SK-N-SH (cell line): ENCODE data around the gene PITPNB. TPM values are rescaled to one million over a fixed set of nuclear protein-coding genes. Genes with fewer than 3 reads are reported as not detected.

Experiments
- CTCF ChIA-PET: fragments of 300-600, 350-600 bp; formaldehyde crosslinking; extraction: SDS; loops from one replicate; lab custom pipeline; 2021; lab: Yijun Ruan, JAX
- POLR2A ChIA-PET: fragments of 350-600 bp; sonication (Branson Sonifier 250); formaldehyde crosslinking; extraction: SDS; loops from one replicate; lab custom pipeline; 2020; ENCODE audit warnings: antibody characterized with exemption, inconsistent platforms; lab: Yijun Ruan, JAX
- DNase-seq: peaks from one replicate; pipeline ENCODE4 v3.0.0; 2012
- H2AFZ ChIP-seq: fragments of 200-600 bp; sonication (generic); 2 replicates; pipeline ENCODE4 v1.8.1; 2016; ENCODE audit warnings: antibody characterized with exemption, mild to moderate bottlenecking, low read depth
- H3F3A ChIP-seq: fragments of 200-600 bp; sonication (generic); replicated peaks from 2 replicates; pipeline ENCODE3; 2016; ENCODE audit warnings: antibody characterized with exemption, mild to moderate bottlenecking; ENCODE audit not compliant: insufficient read depth
- H3K27ac ChIP-seq, 2 experiments: fragments of 200-500 bp in 1 of 2; fragments of 200-600 bp in 1 of 2; sonication (Bioruptor generic) in 1 of 2; sonication (generic), shearing (Covaris generic) in 1 of 2; 2 replicates each; pipeline versions ENCODE4 v1.5.1 to v1.6.1; 2014 to 2016; ENCODE audit warnings: low read depth in 2 of 2, inconsistent platforms in 1 of 2, low read length in 1 of 2, mild to moderate bottlenecking in 1 of 2, mixed read lengths in 1 of 2
- H3K27me3 ChIP-seq: fragments of 200-600 bp; sonication (generic), shearing (Covaris generic); 2 replicates; pipeline ENCODE4 v1.6.1; 2016; ENCODE audit warnings: mixed run types; ENCODE audit not compliant: insufficient read depth
- H3K36me3 ChIP-seq, 2 experiments: fragments of 200-500 bp in 1 of 2; fragments of 200-600 bp in 1 of 2; sonication (Bioruptor generic) in 1 of 2; sonication (generic) in 1 of 2; replicated peaks in 1 of 2; 2 replicates each; pipeline versions ENCODE3 to v1.5.1; 2014 to 2016; ENCODE audit warnings: low read length in 1 of 2, mild to moderate bottlenecking in 1 of 2; ENCODE audit not compliant: insufficient read depth in 2 of 2, control insufficient read depth in 1 of 2
- H3K4me1 ChIP-seq, 2 experiments: fragments of 200-500 bp in 1 of 2; fragments of 200-600 bp in 1 of 2; sonication (Bioruptor generic) in 1 of 2; sonication (generic), shearing (Covaris generic) in 1 of 2; 2 replicates each; pipeline versions ENCODE4 v1.5.1 to v1.6.1; 2014 to 2016; ENCODE audit warnings: low read depth in 1 of 2, low read length in 1 of 2, mixed run types in 1 of 2; ENCODE audit not compliant: insufficient read depth in 2 of 2, control insufficient read depth in 1 of 2
- H3K4me2 ChIP-seq: fragments of 200-600 bp; sonication (generic), shearing (Covaris generic); 2 replicates; pipeline ENCODE4 v1.6.1; 2017; ENCODE audit warnings: mixed run types
- H3K4me3 ChIP-seq, 2 experiments: fragments of 200-500 bp in 1 of 2; fragments of 200-600 bp in 1 of 2; sonication (Bioruptor generic) in 1 of 2; sonication (generic), shearing (Covaris generic) in 1 of 2; 2 replicates each; pipeline versions ENCODE4 v1.5.1 to v1.8.1; 2014 to 2016; ENCODE audit warnings: low read depth in 2 of 2, inconsistent platforms in 1 of 2, low read length in 1 of 2, mild to moderate bottlenecking in 1 of 2, mixed read lengths in 1 of 2, moderate library complexity in 1 of 2
- H3K79me2 ChIP-seq: fragments of 200-600 bp; sonication (generic); 2 replicates; pipeline ENCODE4 v1.8.1; 2017; ENCODE audit warnings: mild to moderate bottlenecking; ENCODE audit not compliant: insufficient read depth
- H3K9ac ChIP-seq: fragments of 200-600 bp; sonication (generic); 2 replicates; pipeline ENCODE4 v1.6.1; 2017; ENCODE audit warnings: mixed run types
- H3K9me2 ChIP-seq: fragments of 200-600 bp; sonication (generic); 2 replicates; pipeline ENCODE4 v1.6.1; 2017; ENCODE audit warnings: mixed run types
- H3K9me3 ChIP-seq: fragments of 200-600 bp; sonication (generic); 2 replicates; pipeline ENCODE4 v1.6.1; 2017; ENCODE audit warnings: mixed run types, mild to moderate bottlenecking, moderate library complexity
- H4K20me1 ChIP-seq: fragments of 200-600 bp; sonication (generic); 2 replicates; pipeline ENCODE4 v1.6.1; 2017; ENCODE audit warnings: mild to moderate bottlenecking, mixed run types; ENCODE audit not compliant: insufficient read depth
- CHD2 ChIP-seq: fragments of 150-350 bp; IDR thresholded peaks from 2 replicates; pipeline ENCODE4 v1.6.1; 2018; ENCODE audit warnings: low read length; ENCODE audit not compliant: partially characterized antibody
- EP300 ChIP-seq, 2 experiments: IDR thresholded peaks; 2 replicates each; pipeline versions ENCODE4 v1.4.0 to v1.6.1; 2012; ENCODE audit warnings: borderline replicate concordance in 1 of 2, low read depth in 1 of 2, low read length in 1 of 2
- FOXJ3 ChIP-seq: sonication (generic); formaldehyde crosslinking; IDR thresholded peaks from 2 replicates; pipeline ENCODE4 v1.5.1; 2020; ENCODE audit warnings: mild to moderate bottlenecking, missing genetic modification reagents
- GABPA ChIP-seq: IDR thresholded peaks from 2 replicates; pipeline ENCODE4 v1.4.0; 2012; ENCODE audit warnings: low read depth, mild to moderate bottlenecking
- GATA2 ChIP-seq: sonication (generic); formaldehyde crosslinking; IDR thresholded peaks from 2 replicates; pipeline ENCODE4 v1.5.0; 2020; ENCODE audit warnings: mild to moderate bottlenecking, missing genetic modification reagents
- IRF3 ChIP-seq: fragments of 150-350 bp; IDR thresholded peaks from 2 replicates; pipeline ENCODE4 v1.6.1; 2016; ENCODE audit warnings: mild to moderate bottlenecking, low read depth, low read length
- MEF2A ChIP-seq: IDR thresholded peaks from 2 replicates; pipeline ENCODE4 v1.4.0; 2012; ENCODE audit warnings: low read depth, borderline replicate concordance
- MXI1 ChIP-seq: IDR thresholded peaks from 2 replicates; pipeline ENCODE4 v1.6.1; 2012; ENCODE audit warnings: mild to moderate bottlenecking, low read depth, low read length, improper control_type of control experiment
- POLR2AphosphoS5 ChIP-seq: IDR thresholded peaks from 2 replicates; pipeline ENCODE4 v1.6.1; 2012; ENCODE audit warnings: low read depth, low read length
- REST ChIP-seq: IDR thresholded peaks from 2 replicates; pipeline ENCODE4 v1.6.1; 2012; ENCODE audit warnings: mild to moderate bottlenecking, low read depth, low read length, moderate library complexity
- RFX5 ChIP-seq: IDR thresholded peaks from 2 replicates; pipeline ENCODE4 v1.6.1; 2012; ENCODE audit warnings: mild to moderate bottlenecking, improper control_type of control experiment, low read length
- RXRA ChIP-seq: IDR thresholded peaks from 2 replicates; pipeline ENCODE4 v1.4.0; 2012; ENCODE audit warnings: low read depth, mild to moderate bottlenecking, borderline replicate concordance
- TEAD4 ChIP-seq: IDR thresholded peaks from 2 replicates; pipeline ENCODE4 v1.4.0; 2012; ENCODE audit warnings: mild to moderate bottlenecking, borderline replicate concordance; ENCODE audit not compliant: insufficient read depth
- ZBTB33 ChIP-seq: IDR thresholded peaks from 2 replicates; pipeline ENCODE4 v1.4.0; 2012; ENCODE audit warnings: low read depth, borderline replicate concordance
- WGBS: methylation state at CpG from one replicate; pipeline ENCODE4 v1.1.6; 2017; ENCODE audit warnings: low lambda C conversion rate; 5-methylcytosine and 5-hydroxymethylcytosine counted together
- polyA plus RNA-seq, 3 experiments: library from polyadenylated mRNA; depleted of rRNA; stranded (reverse); fragments of >200 nt; gene quantifications; 2 replicates each; pipeline ENCODE4 v1.2.3, GENCODE V29; 2012
- TF ChIP-seq, protein P1 (sequence below): fragments of 150-350 bp; IDR thresholded peaks from 2 replicates; pipeline ENCODE4 v1.6.1; 2017; ENCODE audit warnings: antibody characterized with exemption, low read length, low read depth, borderline replicate concordance
- TF ChIP-seq, protein P2 (sequence below): IDR thresholded peaks from 2 replicates; pipeline ENCODE4 v1.4.0; 2012; ENCODE audit warnings: low read depth, borderline replicate concordance
- TF ChIP-seq, protein P3 (sequence below): IDR thresholded peaks from 2 replicates; pipeline ENCODE4; 2012

The PITPNB gene
- polyA plus RNA-seq, 1 of the 3 experiments (the other 2 are of a cell fraction): 32.3 TPM

DNA sequence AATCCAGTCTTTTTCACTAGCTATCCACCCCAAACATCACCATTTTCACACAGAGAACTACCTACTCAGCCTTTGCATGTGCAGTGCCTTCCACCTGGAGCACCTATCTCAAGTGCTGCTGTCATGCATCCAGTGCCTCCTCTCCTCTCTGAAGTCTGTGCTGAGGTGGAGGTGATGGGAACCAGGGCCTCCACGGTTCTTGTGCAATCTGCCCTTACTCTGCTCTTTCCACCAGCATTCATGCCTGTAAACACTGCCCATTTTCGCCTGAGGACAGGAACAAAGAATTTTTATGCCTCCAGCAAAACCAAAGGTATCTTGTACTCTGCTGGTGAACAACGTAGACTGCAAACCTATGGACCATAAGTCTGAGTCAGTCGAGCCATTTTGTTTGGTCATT lies 27.0 kb downstream of the PITPNB start (continued):
- TF ChIP-seq IRF3: no peak
- TF ChIP-seq, protein P1, sequence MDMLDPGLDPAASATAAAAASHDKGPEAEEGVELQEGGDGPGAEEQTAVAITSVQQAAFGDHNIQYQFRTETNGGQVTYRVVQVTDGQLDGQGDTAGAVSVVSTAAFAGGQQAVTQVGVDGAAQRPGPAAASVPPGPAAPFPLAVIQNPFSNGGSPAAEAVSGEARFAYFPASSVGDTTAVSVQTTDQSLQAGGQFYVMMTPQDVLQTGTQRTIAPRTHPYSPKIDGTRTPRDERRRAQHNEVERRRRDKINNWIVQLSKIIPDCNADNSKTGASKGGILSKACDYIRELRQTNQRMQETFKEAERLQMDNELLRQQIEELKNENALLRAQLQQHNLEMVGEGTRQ: no peak
- TF ChIP-seq ZBTB33: no peak
- TF ChIP-seq CHD2: no peak
- TF ChIP-seq MXI1: no peak
- TF ChIP-seq REST: no peak
- no peak for TF ChIP-seq TEAD4
- no peak for TF ChIP-seq EP300 (IDR thresholded peaks at IDR 0.05; ENCODE audit: borderline replicate concordance in 1 of 2, low read depth in 1 of 2, low read length in 1 of 2)
- TF ChIP-seq GABPA: no peak

DNA sequence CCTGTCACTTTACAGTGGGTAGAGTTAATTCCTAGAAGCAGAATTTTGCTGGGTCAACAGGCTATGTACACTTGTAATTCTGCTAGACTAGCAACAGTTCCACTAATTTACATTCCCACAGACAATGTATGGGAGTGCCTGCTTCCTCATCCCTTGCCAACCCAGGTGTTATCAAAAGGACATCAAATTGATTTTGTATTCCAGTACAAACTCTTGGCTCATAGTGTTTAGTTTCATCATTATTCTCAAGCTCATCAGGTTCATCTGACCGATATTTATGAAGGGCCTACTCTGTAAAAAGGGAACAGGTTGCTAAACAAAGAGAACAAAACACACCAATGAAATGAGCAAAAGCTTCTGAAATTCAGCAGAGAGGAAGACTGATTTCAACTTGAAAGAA lies 30.7 kb downstream of the PITPNB start:
- peak overlapping the region in 1 of 2 experiments; percentile 48; a peak in 2 of 4 replicates for H3K27ac ChIP-seq
- TF ChIP-seq, protein P1: no peak
- TF ChIP-seq TEAD4 (no peak), MEF2A (no peak), EP300 (IDR thresholded peaks at IDR 0.05; ENCODE audit: borderline replicate concordance in 1 of 2, low read depth in 1 of 2, low read length in 1 of 2) (no peak), GATA2 (CRISPR knock-in tag) (no peak), RFX5 (no peak), IRF3 (no peak), RXRA (no peak), POLR2AphosphoS5 (no peak), GABPA (no peak), FOXJ3 (no peak)
- TF ChIP-seq, protein P2, sequence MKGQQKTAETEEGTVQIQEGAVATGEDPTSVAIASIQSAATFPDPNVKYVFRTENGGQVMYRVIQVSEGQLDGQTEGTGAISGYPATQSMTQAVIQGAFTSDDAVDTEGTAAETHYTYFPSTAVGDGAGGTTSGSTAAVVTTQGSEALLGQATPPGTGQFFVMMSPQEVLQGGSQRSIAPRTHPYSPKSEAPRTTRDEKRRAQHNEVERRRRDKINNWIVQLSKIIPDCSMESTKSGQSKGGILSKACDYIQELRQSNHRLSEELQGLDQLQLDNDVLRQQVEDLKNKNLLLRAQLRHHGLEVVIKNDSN: no peak
- TF ChIP-seq, protein P3, sequence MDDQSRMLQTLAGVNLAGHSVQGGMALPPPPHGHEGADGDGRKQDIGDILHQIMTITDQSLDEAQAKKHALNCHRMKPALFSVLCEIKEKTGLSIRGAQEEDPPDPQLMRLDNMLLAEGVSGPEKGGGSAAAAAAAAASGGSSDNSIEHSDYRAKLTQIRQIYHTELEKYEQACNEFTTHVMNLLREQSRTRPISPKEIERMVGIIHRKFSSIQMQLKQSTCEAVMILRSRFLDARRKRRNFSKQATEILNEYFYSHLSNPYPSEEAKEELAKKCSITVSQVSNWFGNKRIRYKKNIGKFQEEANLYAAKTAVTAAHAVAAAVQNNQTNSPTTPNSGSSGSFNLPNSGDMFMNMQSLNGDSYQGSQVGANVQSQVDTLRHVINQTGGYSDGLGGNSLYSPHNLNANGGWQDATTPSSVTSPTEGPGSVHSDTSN: no peak

More for the DNA sequence above, 30.7 kb downstream of the PITPNB start:
- WGBS: 86% methylated on average over 1 of the region's 1 CpG
- Histone ChIP-seq H3K36me3 (peaks cover 62 to 82% of the 10 kb centered on the region in 2 experiments), H3K9me2 (no peaks in the 10 kb centered on the region), H3K4me3 (no peak overlapping the region), H4K20me1 (peaks cover 40% of the 10 kb centered on the region), H3K4me2 (no peak overlapping the region), H3F3A (peaks cover 31% of the 10 kb centered on the region), H3K27me3 (no peaks in the 10 kb centered on the region), H3K4me1 (peaks cover 9 to 27% of the 10 kb centered on the region in 2 experiments), H3K79me2 (peaks cover 29% of the 10 kb centered on the region; the same call in 1 of the 2 replicates), H3K9ac (no peak overlapping the region), H3K9me3 (no peaks in the 10 kb centered on the region), H2AFZ (no peak overlapping the region)
- CTCF ChIA-PET: interaction anchor here (3.6 to 30.2 kb wide), 3 partner anchors 11 to 117 kb away, joined by 28 to 630 read pairs (median 105); no protein-coding TSS in a partner anchor
- POLR2A ChIA-PET: no interaction called here
- DNase-seq: no peak
